HCT116 (cell line): ENCODE data around the gene PLCB1.

Experiments used
- CTCF ChIP-seq, 3 experiments: fragments of 200-600 bp in 1 of 3; sonication (generic) in 1 of 3; IDR thresholded peaks in 2 of 3; conservative IDR thresholded peaks in 1 of 3; 2 replicates each; pipeline ENCODE4 v1.5.1; 2012 to 2017; ENCODE audit warnings: low read depth in 2 of 3, low read length in 2 of 3, antibody characterized with exemption in 1 of 3, borderline replicate concordance in 1 of 3, control low read depth in 1 of 3, mild to moderate bottlenecking in 1 of 3, mixed read lengths in 1 of 3, mixed run types in 1 of 3, moderate library complexity in 1 of 3; ENCODE audit not compliant: insufficient read depth in 1 of 3
- EGR1 ChIP-seq: IDR thresholded peaks from 2 replicates; pipeline ENCODE4 v1.6.1; 2012; ENCODE audit warnings: low read depth
- FOSL1 ChIP-seq: IDR thresholded peaks from 2 replicates; pipeline ENCODE4 v1.6.1; 2012; ENCODE audit warnings: low read depth
- SIN3A ChIP-seq: IDR thresholded peaks from 2 replicates; pipeline ENCODE4 v1.6.1; 2012; ENCODE audit warnings: low read depth
- SP1 ChIP-seq: IDR thresholded peaks from 2 replicates; pipeline ENCODE4 v1.6.1; 2012; ENCODE audit warnings: low read depth
- ZBTB33 ChIP-seq: IDR thresholded peaks from 2 replicates; pipeline ENCODE4 v1.6.1; 2011; ENCODE audit warnings: mild to moderate bottlenecking, low read length, moderate library complexity; ENCODE audit not compliant: insufficient replicate concordance; ENCODE audit errors: extremely low read depth

GRCh38 chr20:8526610-8527009 is 394.5 kb downstream of the PLCB1 start:
- TF ChIP-seq CTCF (IDR thresholded peaks at IDR 0.05 in 2 of 3, conservative IDR thresholded peaks at IDR 0.05 in 1 of 3; ENCODE audit: borderline replicate concordance in 1 of 3, insufficient read depth in 1 of 3, low read depth in 2 of 3, low read length in 2 of 3) (no peak), ZBTB33 (no peak), SIN3A (no peak), SP1 (no peak), FOSL1 (no peak), EGR1 (no peak)
